IMR-90 (cell line): ENCODE data around the gene ZNF599.

Source experiments
- BHLHE40 ChIP-seq: fragments of 150-350 bp; IDR thresholded peaks from 2 replicates; pipeline ENCODE4 v1.6.1; 2016; ENCODE audit warnings: mild to moderate bottlenecking, low read depth, low read length
- CEBPB ChIP-seq: IDR thresholded peaks from 2 replicates; pipeline ENCODE4 v1.6.1; 2012; ENCODE audit warnings: low read depth, low read length, improper control_type of control experiment
- CHD1 ChIP-seq: IDR thresholded peaks from 2 replicates; pipeline ENCODE4 v1.6.1; 2012; ENCODE audit warnings: low read depth, low read length, improper control_type of control experiment
- CTCF ChIP-seq: conservative IDR thresholded peaks from 2 replicates; pipeline ENCODE4 v1.5.1; 2012; ENCODE audit warnings: mild to moderate bottlenecking, low read depth, low read length, improper control_type of control experiment
- ELK1 ChIP-seq: fragments of 150-350 bp; IDR thresholded peaks from 2 replicates; pipeline ENCODE4 v1.6.1; 2016; ENCODE audit warnings: low read depth, mild to moderate bottlenecking, low read length, moderate library complexity, borderline replicate concordance
- MAFK ChIP-seq: IDR thresholded peaks from 2 replicates; pipeline ENCODE4 v1.6.1; 2012; ENCODE audit warnings: low read depth, low read length, improper control_type of control experiment
- MXI1 ChIP-seq: IDR thresholded peaks from 2 replicates; pipeline ENCODE4 v1.6.1; 2012; ENCODE audit warnings: low read depth, mild to moderate bottlenecking, low read length, moderate library complexity, borderline replicate concordance
- NFE2L2 ChIP-seq: fragments of 150-350 bp; IDR thresholded peaks from 2 replicates; pipeline ENCODE4 v1.6.1; 2016; ENCODE audit warnings: low read depth, mild to moderate bottlenecking, low read length
- POLR2A ChIP-seq: IDR thresholded peaks from 2 replicates; pipeline ENCODE4 v1.6.1; 2012; ENCODE audit warnings: mild to moderate bottlenecking, low read depth, low read length
- RCOR1 ChIP-seq: IDR thresholded peaks from 2 replicates; pipeline ENCODE4 v1.6.1; 2012; ENCODE audit warnings: mild to moderate bottlenecking, low read length, improper control_type of control experiment; ENCODE audit not compliant: insufficient replicate concordance
- SMC3 ChIP-seq: fragments of 150-350 bp; IDR thresholded peaks from 2 replicates; pipeline ENCODE4 v1.6.1; 2016; ENCODE audit warnings: low read depth, mild to moderate bottlenecking, antibody characterized with exemption, low read length, moderate library complexity

GRCh38 chr19:34793565-34793964, 20.6 kb upstream of the ZNF599 start:
- TF ChIP-seq CTCF, result no peak
- no peak for TF ChIP-seq RCOR1
- no peak for TF ChIP-seq ELK1
- TF ChIP-seq SMC3, result no peak
- TF ChIP-seq POLR2A, result no peak
- TF ChIP-seq BHLHE40, result no peak
- TF ChIP-seq NFE2L2, result no peak
- TF ChIP-seq CHD1, result no peak
- no peak for TF ChIP-seq MXI1
- TF ChIP-seq MAFK, result no peak
- TF ChIP-seq CEBPB, result no peak
